ENCODE data around the gene GNB3.

Gene GNB3

GRCh38 chr12:6823182-6824084, 17.3 kb upstream of the GNB3 start:
- DNase-seq (ENCODE audit: low read depth) = no peak

- no peak for DNase-seq (ENCODE audit: low read depth)
Observed at GRCh38 chr12:6824085-6824775, 16.5 kb upstream of the GNB3 start.

GRCh38 chr12:6824901-6825381, 15.8 kb upstream of the GNB3 start:
- DNase-seq (ENCODE audit: low read depth) = no peak

- DNase-seq (ENCODE audit: low read depth) = peak; percentile 80
Observed at GRCh38 chr12:6825398-6826124, 15.2 kb upstream of the GNB3 start.

GRCh38 chr12:6826125-6826733, 14.5 kb upstream of the GNB3 start:
- no peak for DNase-seq (ENCODE audit: low read depth)

- no peak for DNase-seq (ENCODE audit: low read depth)
Observed at GRCh38 chr12:6826734-6827436, 13.8 kb upstream of the GNB3 start.

- DNase-seq (ENCODE audit: low read depth) = peak; percentile 65
Observed at GRCh38 chr12:6827437-6827911, 13.3 kb upstream of the GNB3 start.

GRCh38 chr12:6827982-6828780, 12.5 kb upstream of the GNB3 start, which contains the start of gene P3H3:
P3H3 (plus strand) TSS chr12:6828407; CDS start chr12:6828441, 34 bp downstream.
- DNase-seq (ENCODE audit: low read depth) = no peak

- no peak for DNase-seq (ENCODE audit: low read depth)
Observed at GRCh38 chr12:6828781-6829535, 11.8 kb upstream of the GNB3 start.

- DNase-seq (ENCODE audit: low read depth) = no peak
Observed at GRCh38 chr12:6829536-6830220, 11.0 kb upstream of the GNB3 start.

- DNase-seq (ENCODE audit: low read depth) = no peak
Observed at GRCh38 chr12:6830286-6830890, 10.3 kb upstream of the GNB3 start.

GRCh38 chr12:6830999-6831398, 9.7 kb upstream of the GNB3 start:
- DNase-seq (ENCODE audit: low read depth) = no peak

GRCh38 chr12:6831450-6831995, 9.2 kb upstream of the GNB3 start:
- DNase-seq (ENCODE audit: low read depth) = no peak

- no peak for DNase-seq (ENCODE audit: low read depth)
Observed at GRCh38 chr12:6832125-6832524, 8.6 kb upstream of the GNB3 start.

GRCh38 chr12:6833189-6833890, 7.4 kb upstream of the GNB3 start:
- no peak for DNase-seq (ENCODE audit: low read depth)

GRCh38 chr12:6834254-6834653, 6.5 kb upstream of the GNB3 start:
- no peak for DNase-seq (ENCODE audit: low read depth)

GRCh38 chr12:6834873-6835272, 5.9 kb upstream of the GNB3 start:
- DNase-seq (ENCODE audit: low read depth) = no peak

- DNase-seq (ENCODE audit: low read depth) = no peak
Observed at GRCh38 chr12:6836851-6837250, 3.9 kb upstream of the GNB3 start.

All from fibroblast of the conjunctiva (primary cell).